Mesendoderm (in vitro differentiated cells): Measurements from ENCODE around the gene B4GALT3.

Source experiments
- DNase-seq: peaks from one replicate; pipeline ENCODE4 v3.0.0; 2013
- H2AK5ac ChIP-seq: 2 replicates; pipeline ENCODE4 v1.6.1; 2013; ENCODE audit warnings: low read length, inconsistent platforms
- H2BK120ac ChIP-seq: 2 replicates; pipeline ENCODE4 v1.6.1; 2013; ENCODE audit warnings: low read depth, mild to moderate bottlenecking, low read length, moderate library complexity, mixed read lengths
- H2BK15ac ChIP-seq: replicated peaks from 2 replicates; pipeline ENCODE4 v1.6.1; 2013; ENCODE audit warnings: low read depth, mild to moderate bottlenecking, moderate library complexity
- H2BK5ac ChIP-seq: 2 replicates; pipeline ENCODE4 v1.6.1; 2013; ENCODE audit warnings: low read length, inconsistent platforms
- H3K18ac ChIP-seq: 2 replicates; pipeline ENCODE4 v1.6.1; 2013; ENCODE audit warnings: mild to moderate bottlenecking, low read length, mixed read lengths
- H3K23ac ChIP-seq: one replicate; pipeline ENCODE4 v1.6.1; 2013; ENCODE audit warnings: low read length
- H3K27ac ChIP-seq: 2 replicates; pipeline ENCODE4 v1.5.1; 2013; ENCODE audit warnings: low read depth, mild to moderate bottlenecking, inconsistent platforms, low read length, moderate library complexity
- H3K27me3 ChIP-seq: 2 replicates; pipeline ENCODE4 v1.6.1; 2013; ENCODE audit warnings: low read length, control low read depth, mild to moderate bottlenecking, inconsistent platforms; ENCODE audit not compliant: insufficient read depth, poor library complexity
- H3K36me3 ChIP-seq: 2 replicates; pipeline ENCODE4 v1.6.1; 2013; ENCODE audit warnings: low read length, inconsistent platforms; ENCODE audit not compliant: control insufficient read depth, insufficient read depth
- H3K4ac ChIP-seq: one replicate; pipeline ENCODE4 v1.6.1; 2013; ENCODE audit warnings: low read depth, mild to moderate bottlenecking, low read length, moderate library complexity
- H3K4me1 ChIP-seq: 2 replicates; pipeline ENCODE4 v1.6.1; 2013; ENCODE audit warnings: low read depth, low read length, inconsistent platforms; ENCODE audit not compliant: control insufficient read depth
- H3K4me2 ChIP-seq: 2 replicates; pipeline ENCODE4 v1.6.1; 2013; ENCODE audit warnings: low read length
- H3K4me3 ChIP-seq: 2 replicates; pipeline ENCODE4 v1.5.1; 2013; ENCODE audit warnings: mild to moderate bottlenecking, low read length
- H3K56ac ChIP-seq: one replicate; pipeline ENCODE4 v1.6.1; 2013; ENCODE audit warnings: low read length
- H3K79me1 ChIP-seq: 2 replicates; pipeline ENCODE4 v1.6.1; 2013; ENCODE audit warnings: low read length, inconsistent platforms
- H3K79me2 ChIP-seq: 2 replicates; pipeline ENCODE4 v1.6.1; 2013; ENCODE audit warnings: mild to moderate bottlenecking, low read length; ENCODE audit not compliant: control insufficient read depth, insufficient read depth
- H3K9ac ChIP-seq: 2 replicates; pipeline ENCODE4 v1.6.1; 2013; ENCODE audit warnings: low read length, inconsistent platforms
- H4K5ac ChIP-seq: one replicate; pipeline ENCODE4 v1.6.1; 2013; ENCODE audit warnings: low read length
- H4K8ac ChIP-seq: one replicate; pipeline ENCODE4 v1.6.1; 2013; ENCODE audit warnings: low read depth, mild to moderate bottlenecking, control low read depth, low read length, moderate library complexity
- WGBS: extraction: QIAGEN DNeasy Blood & Tissue Kit; methylation state at CpG from one replicate; pipeline ENCODE4 v1.1.7; 2013; ENCODE audit warnings: low lambda C conversion rate, missing lambda C conversion rate; ENCODE audit not compliant: insufficient coverage; ENCODE audit errors: extremely low coverage; 5-methylcytosine and 5-hydroxymethylcytosine counted together

B4GALT3 gene

GRCh38 chr1:161218301-161219077, 41.2 kb upstream of the B4GALT3 start:
- no peaks in the 10 kb centered on the region for H3K79me2 ChIP-seq
- no peak overlapping the region for H3K4me3 ChIP-seq
- no peak overlapping the region for H3K9ac ChIP-seq
- no peak overlapping the region for H2BK5ac ChIP-seq
- H3K79me1 ChIP-seq = no peaks in the 10 kb centered on the region
- H3K18ac ChIP-seq = no peak overlapping the region
- no peak overlapping the region for H3K27ac ChIP-seq
- no peak overlapping the region for H3K56ac ChIP-seq
- H4K8ac ChIP-seq = no peak overlapping the region
- H3K4me2 ChIP-seq = no peak overlapping the region
- H3K23ac ChIP-seq = no peak overlapping the region
- H3K36me3 ChIP-seq = peaks cover 3% of the 10 kb centered on the region
- DNase-seq = no peak
- no peak overlapping the region for H2BK15ac ChIP-seq
- H2BK120ac ChIP-seq = no peak overlapping the region
- H3K4ac ChIP-seq = no peak overlapping the region
- no peaks in the 10 kb centered on the region for H3K4me1 ChIP-seq
- WGBS = no CpG with 5 or more reads among the region's 8 CpGs
- no peaks in the 10 kb centered on the region for H3K27me3 ChIP-seq
- H2AK5ac ChIP-seq = no peak overlapping the region
- no peak overlapping the region for H4K5ac ChIP-seq

- H4K5ac ChIP-seq = no peak overlapping the region
- no peak overlapping the region for H3K4me2 ChIP-seq
- H3K56ac ChIP-seq = no peak overlapping the region
- no peak overlapping the region for H3K18ac ChIP-seq
- H4K8ac ChIP-seq = no peak overlapping the region
- no peak overlapping the region for H2AK5ac ChIP-seq
- no peak overlapping the region for H3K4me3 ChIP-seq
- no peak overlapping the region for H3K9ac ChIP-seq
- no peak overlapping the region for H2BK15ac ChIP-seq
- no peaks in the 10 kb centered on the region for H3K79me2 ChIP-seq
- no peak overlapping the region for H3K4ac ChIP-seq
- H3K27me3 ChIP-seq = no peaks in the 10 kb centered on the region
- no CpG with 5 or more reads among the region's 6 CpGs for WGBS
- no peak overlapping the region for H2BK5ac ChIP-seq
- no peak overlapping the region for H2BK120ac ChIP-seq
- H3K36me3 ChIP-seq = peaks cover 7% of the 10 kb centered on the region
- DNase-seq = no peak
- H3K79me1 ChIP-seq = no peaks in the 10 kb centered on the region
- no peak overlapping the region for H3K23ac ChIP-seq
- no peaks in the 10 kb centered on the region for H3K4me1 ChIP-seq
- H3K27ac ChIP-seq = no peak overlapping the region
Observed at GRCh38 chr1:161217831-161218230, 40.5 kb upstream of the B4GALT3 start.

GRCh38 chr1:161216945-161217712, 39.8 kb upstream of the B4GALT3 start:
- Histone ChIP-seq H3K56ac (no peak overlapping the region), H3K27me3 (no peaks in the 10 kb centered on the region), H2BK120ac (no peak overlapping the region), H2AK5ac (no peak overlapping the region), H3K79me1 (no peaks in the 10 kb centered on the region), H3K27ac (no peak overlapping the region), H4K8ac (no peak overlapping the region), H4K5ac (no peak overlapping the region), H3K4me3 (no peak overlapping the region), H2BK15ac (no peak overlapping the region), H3K4me1 (no peaks in the 10 kb centered on the region), H3K79me2 (no peaks in the 10 kb centered on the region), H3K36me3 (peaks cover 8% of the 10 kb centered on the region), H3K18ac (no peak overlapping the region), H3K9ac (no peak overlapping the region), H3K23ac (no peak overlapping the region), H3K4ac (no peak overlapping the region), H2BK5ac (no peak overlapping the region), H3K4me2 (no peak overlapping the region)
- no CpG with 5 or more reads among the region's 7 CpGs for WGBS
- DNase-seq = no peak

GRCh38 chr1:161215076-161215475, 37.8 kb upstream of the B4GALT3 start, which contains the start of gene FCER1G:
Gene FCER1G, plus strand, starts transcription at chr1:161215295. Its CDS starts 27 bp downstream, at chr1:161215322.
- H3K56ac ChIP-seq = no peak within 1 kb of the TSS
- no peak within 1 kb of the TSS for H3K27ac ChIP-seq
- H3K9ac ChIP-seq = no peak within 1 kb of the TSS
- H4K8ac ChIP-seq = no peak within 1 kb of the TSS
- no peak within 1 kb of the TSS for H3K4me3 ChIP-seq
- no CpG with 5 or more reads among the region's 10 CpGs for WGBS
- H3K4me1 ChIP-seq = peaks cover under 1% of the 10 kb centered on the region
- no peaks in the 10 kb centered on the region for H3K79me2 ChIP-seq
- H4K5ac ChIP-seq = no peak within 1 kb of the TSS
- H3K79me1 ChIP-seq = no peaks in the 10 kb centered on the region
- H3K18ac ChIP-seq = no peak within 1 kb of the TSS
- no peak for DNase-seq
- H3K4ac ChIP-seq = no peak within 1 kb of the TSS
- no peak within 1 kb of the TSS for H2BK120ac ChIP-seq
- no peak within 1 kb of the TSS for H3K23ac ChIP-seq
- H2BK5ac ChIP-seq = no peak within 1 kb of the TSS
- H3K27me3 ChIP-seq = no peaks in the 10 kb centered on the region
- peaks cover 14% of the 10 kb centered on the region for H3K36me3 ChIP-seq
- no peak within 1 kb of the TSS for H2BK15ac ChIP-seq
- no peak within 1 kb of the TSS for H3K4me2 ChIP-seq
- no peak within 1 kb of the TSS for H2AK5ac ChIP-seq

- DNase-seq = no peak
- Histone ChIP-seq H2AK5ac (no peak overlapping the region), H3K23ac (no peak overlapping the region), H3K36me3 (peaks cover 14% of the 10 kb centered on the region), H2BK15ac (no peak overlapping the region), H3K9ac (no peak overlapping the region), H3K79me1 (no peaks in the 10 kb centered on the region), H3K4ac (no peak overlapping the region), H4K8ac (no peak overlapping the region), H3K56ac (no peak overlapping the region), H3K18ac (no peak overlapping the region), H3K27ac (no peak overlapping the region), H3K4me3 (no peak overlapping the region), H2BK5ac (no peak overlapping the region), H3K4me2 (no peak overlapping the region), H3K4me1 (peaks cover 2% of the 10 kb centered on the region), H2BK120ac (no peak overlapping the region), H4K5ac (no peak overlapping the region), H3K79me2 (no peaks in the 10 kb centered on the region), H3K27me3 (no peaks in the 10 kb centered on the region)
- WGBS = no CpG with 5 or more reads among the region's 9 CpGs
Observed at GRCh38 chr1:161214369-161214768, 37.1 kb upstream of the B4GALT3 start.
